Fibroblast of lung (primary cell): ENCODE data around the gene APRT. TPM values are rescaled to one million over a fixed set of nuclear protein-coding genes. Genes with fewer than 3 reads are reported as not detected.

ENCODE experiments used
- DNase-seq, 2 donors: peaks; one replicate each; pipeline versions ENCODE4 v3.0.0 to v3.0.0-alpha.2; 2010; ENCODE audit warnings: low read depth in 2 of 2
- H2AFZ ChIP-seq: 2 replicates; pipeline ENCODE4 v1.5.1; 2012; ENCODE audit warnings: low read length, control low read depth, inconsistent platforms
- H3K27ac ChIP-seq: 2 replicates; pipeline ENCODE4 v1.5.1; 2011; ENCODE audit warnings: low read length, control low read depth; ENCODE audit not compliant: insufficient read depth
- H3K27me3 ChIP-seq: 2 replicates; pipeline ENCODE4 v1.5.1; 2011; ENCODE audit warnings: mild to moderate bottlenecking, low read length; ENCODE audit not compliant: control insufficient read depth, insufficient read depth
- H3K36me3 ChIP-seq: 2 replicates; pipeline ENCODE4 v1.5.1; 2011; ENCODE audit warnings: low read length; ENCODE audit not compliant: control insufficient read depth, insufficient read depth
- H3K4me1 ChIP-seq: 2 replicates; pipeline ENCODE4 v1.5.1; 2011; ENCODE audit warnings: low read length; ENCODE audit not compliant: control insufficient read depth, insufficient read depth; ENCODE audit errors: extremely low read depth
- H3K4me2 ChIP-seq: 2 replicates; pipeline ENCODE4 v1.5.1; 2011; ENCODE audit warnings: low read length, control low read depth; ENCODE audit not compliant: insufficient read depth; ENCODE audit errors: extremely low read depth
- H3K4me3 ChIP-seq, 4 experiments: fragments of 200-600 bp in 1 of 4; sonication (generic) in 1 of 4; replicated peaks in 1 of 4; 2 replicates each; pipeline ENCODE4 v1.5.1; 2011 to 2016; ENCODE audit warnings: low read length in 4 of 4, low read depth in 3 of 4, mild to moderate bottlenecking in 3 of 4, control low read depth in 2 of 4, inconsistent platforms in 1 of 4, mixed read lengths in 1 of 4; ENCODE audit not compliant: insufficient read depth in 1 of 4; ENCODE audit errors: control extremely low read depth in 1 of 4
- H3K79me2 ChIP-seq: 2 replicates; pipeline ENCODE4 v1.5.1; 2012; ENCODE audit warnings: mild to moderate bottlenecking, low read length, inconsistent platforms; ENCODE audit not compliant: control insufficient read depth, insufficient read depth
- H3K9ac ChIP-seq: 2 replicates; pipeline ENCODE4 v1.5.1; 2011; ENCODE audit warnings: mild to moderate bottlenecking, low read length, control low read depth; ENCODE audit not compliant: insufficient read depth
- H3K9me3 ChIP-seq: 2 replicates; pipeline ENCODE4 v1.5.1; 2012; ENCODE audit warnings: low read depth, low read length; ENCODE audit not compliant: control insufficient read depth, insufficient read depth
- H4K20me1 ChIP-seq: 2 replicates; pipeline ENCODE4 v1.5.1; 2011; ENCODE audit warnings: low read length; ENCODE audit not compliant: control insufficient read depth, insufficient read depth; ENCODE audit errors: extremely low read depth
- CTCF ChIP-seq, 2 donors: IDR thresholded peaks in 1 of 2; conservative IDR thresholded peaks in 1 of 2; 1 replicate in 1 of 2; 2 replicates in 1 of 2; pipeline ENCODE4 v1.5.1; 2011 to 2012; ENCODE audit warnings: low read length in 2 of 2, control low read depth in 1 of 2, inconsistent platforms in 1 of 2, low read depth in 1 of 2, mild to moderate bottlenecking in 1 of 2
- EZH2 ChIP-seq: IDR thresholded peaks from 2 replicates; pipeline ENCODE4 v1.5.1; 2012; ENCODE audit warnings: low read length, control low read depth, mild to moderate bottlenecking; ENCODE audit errors: missing control alignments
- polyA plus RNA-seq, 2 donors: library from polyadenylated mRNA; depleted of rRNA in 1 of 2; stranded (reverse) in 1 of 2; unstranded in 1 of 2; fragments of >200 nt; gene quantifications; 2 replicates each; pipeline ENCODE4 v1.2.1, GENCODE V29; 2011 to 2012; ENCODE audit warnings: missing spikeins in 1 of 2
- total RNA-seq: library from RNA; depleted of rRNA; stranded (reverse); fragments of >200 nt; gene quantifications from 2 replicates; pipeline ENCODE4 v1.2.1, GENCODE V29; 2014

Gene APRT
- total and polyA plus RNA-seq, 2 donors (not counting 1 experiment from before 2014, with no cell fraction given): 39.2 to 95.6 TPM

GRCh38 chr16:88798073-88798472 lies 13.7 kb downstream of the APRT start:
- Histone ChIP-seq H3K27ac (no peak overlapping the region), H3K79me2 (no peaks in the 10 kb centered on the region), H3K4me2 (no peak overlapping the region), H3K9ac (no peak overlapping the region), H3K27me3 (no peaks in the 10 kb centered on the region), H2AFZ (no peak overlapping the region), H3K4me3 (no peak overlapping the region), H3K9me3 (no peaks in the 10 kb centered on the region), H3K4me1 (no peaks in the 10 kb centered on the region), H3K36me3 (no peaks in the 10 kb centered on the region), H4K20me1 (no peaks in the 10 kb centered on the region)
- no peak for DNase-seq
- TF ChIP-seq EZH2 (no peak), CTCF (conservative IDR thresholded peaks at IDR 0.05 in 1 of 2, IDR thresholded peaks at IDR 0.05 in 1 of 2; ENCODE audit: low read depth in 1 of 2, low read length in 2 of 2) (no peak)

GRCh38 chr16:88796278-88796677 lies 15.4 kb downstream of the APRT start:
- Histone ChIP-seq H3K4me2 (no peak overlapping the region), H3K36me3 (no peaks in the 10 kb centered on the region), H3K79me2 (no peaks in the 10 kb centered on the region), H2AFZ (no peak overlapping the region), H3K9me3 (no peaks in the 10 kb centered on the region), H3K4me1 (no peaks in the 10 kb centered on the region), H3K4me3 (no peak overlapping the region), H3K27ac (no peak overlapping the region), H3K9ac (no peak overlapping the region), H3K27me3 (no peaks in the 10 kb centered on the region), H4K20me1 (no peaks in the 10 kb centered on the region)
- TF ChIP-seq EZH2: no peak
- TF ChIP-seq CTCF (conservative IDR thresholded peaks at IDR 0.05 in 1 of 2, IDR thresholded peaks at IDR 0.05 in 1 of 2; ENCODE audit: low read depth in 1 of 2, low read length in 2 of 2): no peak
- DNase-seq: no peak

- no peaks in the 10 kb centered on the region for H3K36me3 ChIP-seq
- H3K9ac ChIP-seq: no peak overlapping the region
- H3K27me3 ChIP-seq: no peaks in the 10 kb centered on the region
- no peaks in the 10 kb centered on the region for H4K20me1 ChIP-seq
- H3K4me3 ChIP-seq: no peak overlapping the region
- no peak for DNase-seq
- no peak overlapping the region for H3K27ac ChIP-seq
- H3K9me3 ChIP-seq: no peaks in the 10 kb centered on the region
- TF ChIP-seq EZH2 (no peak), CTCF (conservative IDR thresholded peaks at IDR 0.05 in 1 of 2, IDR thresholded peaks at IDR 0.05 in 1 of 2; ENCODE audit: low read depth in 1 of 2, low read length in 2 of 2) (no peak)
- peaks cover 3% of the 10 kb centered on the region for H3K4me1 ChIP-seq
- H3K79me2 ChIP-seq: no peaks in the 10 kb centered on the region
- no peak overlapping the region for H3K4me2 ChIP-seq
- no peak overlapping the region for H2AFZ ChIP-seq
Measured at GRCh38 chr16:88793251-88793954, 18.3 kb downstream of the APRT start.
